H1 (cell line): Measurements from ENCODE around the gene MYOCOS. TPM values are rescaled to one million over a fixed set of nuclear protein-coding genes. Genes with fewer than 3 reads are reported as not detected.

ENCODE experiments used
- CTCF ChIA-PET: fragments of 300-600 bp; sonication (Branson Sonifier 250); formaldehyde crosslinking; loops from one replicate; lab custom pipeline; 2021; ENCODE audit not compliant: partially characterized antibody; lab: Charles Lee
- POLR2A ChIA-PET: fragments of 300-600 bp; sonication (Branson Sonifier 250); formaldehyde crosslinking; loops from one replicate; lab custom pipeline; 2021; ENCODE audit warnings: inconsistent platforms; ENCODE audit not compliant: partially characterized antibody; lab: Charles Lee
- DNase-seq, 2 experiments: peaks; one replicate each; pipeline versions ENCODE4 v3.0.0 to v3.0.0-alpha.2; 2010 to 2022; ENCODE audit warnings: low spot score in 2 of 2, low read depth in 1 of 2, mixed read lengths in 1 of 2
- FAIRE-seq: peaks from 2 replicates; lab custom pipeline; 2011; peaks lifted over from hg19 to GRCh38; lab: Jason Lieb, UNC
- H2AFZ ChIP-seq: 2 replicates; pipeline ENCODE4 v1.8.1; 2012; ENCODE audit warnings: low read length, inconsistent platforms
- H2AK5ac ChIP-seq: 2 replicates; pipeline ENCODE4 v1.6.1; 2013; ENCODE audit warnings: low read depth, low read length
- H2BK120ac ChIP-seq: replicated peaks from 2 replicates; pipeline ENCODE3; 2013; ENCODE audit warnings: low read depth, low read length, inconsistent platforms
- H2BK12ac ChIP-seq: 2 replicates; pipeline ENCODE4 v1.6.1; 2013; ENCODE audit warnings: low read depth, low read length
- H2BK15ac ChIP-seq: 2 replicates; pipeline ENCODE4 v1.6.1; 2013; ENCODE audit warnings: low read length
- H2BK20ac ChIP-seq: 2 replicates; pipeline ENCODE4 v1.6.1; 2013; ENCODE audit warnings: low read length
- H2BK5ac ChIP-seq: 2 replicates; pipeline ENCODE4 v1.6.1; 2013; ENCODE audit warnings: low read depth, low read length
- H3K14ac ChIP-seq: 2 replicates; pipeline ENCODE4 v1.6.1; 2013; ENCODE audit warnings: inconsistent platforms; ENCODE audit not compliant: insufficient read length
- H3K18ac ChIP-seq: 2 replicates; pipeline ENCODE4 v1.6.1; 2013; ENCODE audit warnings: low read length; ENCODE audit errors: extremely low read depth
- H3K23ac ChIP-seq: 2 replicates; pipeline ENCODE4 v1.6.1; 2013; ENCODE audit warnings: inconsistent platforms; ENCODE audit not compliant: insufficient read length
- H3K23me2 ChIP-seq: 2 replicates; pipeline ENCODE4 v1.6.1; 2013; ENCODE audit warnings: low read depth, low read length
- H3K27ac ChIP-seq: 2 replicates; pipeline ENCODE4 v1.6.1; 2011; ENCODE audit warnings: low read depth, low read length, inconsistent platforms
- H3K27me3 ChIP-seq, 4 experiments: replicated peaks in 1 of 4; 1 replicate in 1 of 4; 2 replicates in 3 of 4; pipeline versions ENCODE4 v1.6.1 to v1.8.1; 2011 to 2013; ENCODE audit warnings: low read length in 3 of 4, mild to moderate bottlenecking in 3 of 4, inconsistent platforms in 2 of 4, mixed read lengths in 2 of 4, moderate library complexity in 1 of 4; ENCODE audit not compliant: control insufficient read depth in 3 of 4, insufficient read depth in 3 of 4; ENCODE audit errors: extremely low read depth in 1 of 4
- H3K36me3 ChIP-seq, 4 experiments: 2 replicates each; pipeline versions ENCODE4 v1.6.1 to v1.8.1; 2011 to 2013; ENCODE audit warnings: mild to moderate bottlenecking in 4 of 4, low read length in 3 of 4, moderate library complexity in 2 of 4, control low read depth in 1 of 4, inconsistent platforms in 1 of 4; ENCODE audit not compliant: insufficient read depth in 4 of 4, control insufficient read depth in 2 of 4
- H3K4ac ChIP-seq: replicated peaks from 2 replicates; pipeline ENCODE3; 2013; ENCODE audit warnings: low read length, low read depth, mixed read lengths, inconsistent platforms; ENCODE audit not compliant: insufficient read length
- H3K4me1 ChIP-seq, 4 experiments: replicated peaks in 1 of 4; 1 replicate in 1 of 4; 2 replicates in 3 of 4; pipeline versions ENCODE4 v1.6.1 to v1.8.1; 2011 to 2013; ENCODE audit warnings: low read length in 3 of 4, inconsistent platforms in 2 of 4, mixed read lengths in 1 of 4; ENCODE audit not compliant: insufficient read depth in 4 of 4, control insufficient read depth in 3 of 4
- H3K4me2 ChIP-seq, 2 experiments: 2 replicates each; pipeline versions ENCODE4 v1.6.1 to v1.8.1; 2011 to 2013; ENCODE audit warnings: low read depth in 2 of 2, low read length in 2 of 2, control low read depth in 1 of 2, inconsistent platforms in 1 of 2, mild to moderate bottlenecking in 1 of 2; ENCODE audit not compliant: insufficient read depth in 1 of 2
- H3K4me3 ChIP-seq, 4 experiments: fragments of 200-600, 300-600 bp in 1 of 4; sonication (generic), shearing (Covaris generic), sonication (Bioruptor Twin) in 1 of 4; 2 replicates each; pipeline versions ENCODE4 v1.5.1 to v1.8.1; 2011 to 2016; ENCODE audit warnings: low read length in 4 of 4, low read depth in 3 of 4, control low read depth in 2 of 4, inconsistent platforms in 2 of 4, mild to moderate bottlenecking in 2 of 4, mixed read lengths in 1 of 4, moderate library complexity in 1 of 4; ENCODE audit not compliant: insufficient read depth in 2 of 4; ENCODE audit errors: extremely low read depth in 1 of 4
- H3K56ac ChIP-seq: replicated peaks from 2 replicates; pipeline ENCODE3; 2013; ENCODE audit warnings: low read depth, mild to moderate bottlenecking, mixed read lengths, low read length, inconsistent platforms; ENCODE audit not compliant: insufficient read length
- H3K79me1 ChIP-seq: 2 replicates; pipeline ENCODE4 v1.6.1; 2013; ENCODE audit warnings: low read depth, low read length, control low read depth
- H3K79me2 ChIP-seq, 2 experiments: 2 replicates each; pipeline versions ENCODE4 v1.6.1 to v1.8.1; 2012 to 2013; ENCODE audit warnings: low read length in 2 of 2, mild to moderate bottlenecking in 2 of 2, inconsistent platforms in 1 of 2; ENCODE audit not compliant: insufficient read depth in 2 of 2, control insufficient read depth in 1 of 2
- H3K9ac ChIP-seq, 4 experiments: replicated peaks in 1 of 4; 1 replicate in 1 of 4; 2 replicates in 3 of 4; pipeline versions ENCODE4 v1.6.1 to v1.8.1; 2011 to 2013; ENCODE audit warnings: low read depth in 3 of 4, low read length in 3 of 4, control low read depth in 2 of 4, mild to moderate bottlenecking in 2 of 4, moderate library complexity in 2 of 4, inconsistent platforms in 1 of 4; ENCODE audit errors: extremely low read depth in 1 of 4
- H3K9me3 ChIP-seq, 2 experiments: 2 replicates each; pipeline versions ENCODE4 v1.6.1 to v1.8.1; 2012 to 2013; ENCODE audit warnings: mild to moderate bottlenecking in 2 of 2, moderate library complexity in 2 of 2, control low read depth in 1 of 2, inconsistent platforms in 1 of 2, low read depth in 1 of 2, low read length in 1 of 2, mixed read lengths in 1 of 2; ENCODE audit not compliant: insufficient read depth in 2 of 2
- H4K20me1 ChIP-seq, 2 experiments: replicated peaks in 1 of 2; 2 replicates each; pipeline versions ENCODE3 to v1.8.1; 2011 to 2013; ENCODE audit warnings: inconsistent platforms in 2 of 2, low read length in 2 of 2, mild to moderate bottlenecking in 1 of 2; ENCODE audit not compliant: insufficient read depth in 2 of 2, control insufficient read depth in 1 of 2
- H4K5ac ChIP-seq: 2 replicates; pipeline ENCODE4 v1.6.1; 2013; ENCODE audit warnings: low read length, low read depth, mixed read lengths, inconsistent platforms; ENCODE audit not compliant: insufficient read length
- H4K8ac ChIP-seq: 2 replicates; pipeline ENCODE4 v1.8.0; 2013; ENCODE audit warnings: mild to moderate bottlenecking, moderate library complexity, low read length, inconsistent platforms; ENCODE audit not compliant: insufficient read depth; ENCODE audit errors: extremely low read depth
- H4K91ac ChIP-seq: replicated peaks from 2 replicates; pipeline ENCODE3; 2013; ENCODE audit warnings: low read length, mixed read lengths, inconsistent platforms; ENCODE audit not compliant: insufficient read length
- CBX5 ChIP-seq: fragments of 300-800, 300-1000 bp; sonication (generic); IDR thresholded peaks from 2 replicates; pipeline ENCODE4 v1.7.1; 2016; ENCODE audit warnings: antibody characterized with exemption, low read length, low read depth
- CTBP2 ChIP-seq: IDR thresholded peaks from 2 replicates; pipeline ENCODE4 v1.7.0; 2011; ENCODE audit warnings: borderline replicate concordance, mild to moderate bottlenecking, moderate library complexity, mixed read lengths, low read length; ENCODE audit not compliant: insufficient read depth, insufficient read length
- EP300 ChIP-seq, 2 experiments: IDR thresholded peaks; 1 replicate in 1 of 2; 2 replicates in 1 of 2; pipeline ENCODE4 v1.6.1; 2011 to 2012; ENCODE audit warnings: low read depth in 2 of 2, low read length in 2 of 2, mild to moderate bottlenecking in 2 of 2, borderline replicate concordance in 1 of 2, inconsistent platforms in 1 of 2, moderate library complexity in 1 of 2
- EZH2 ChIP-seq: fragments of 200-600 bp; sonication (generic); IDR thresholded peaks from 2 replicates; pipeline ENCODE4 v1.7.1; 2012; ENCODE audit warnings: low read depth, mild to moderate bottlenecking, moderate library complexity, low read length, inconsistent platforms; ENCODE audit not compliant: severe bottlenecking
- RBBP5 ChIP-seq: IDR thresholded peaks from 2 replicates; pipeline ENCODE4 v1.7.1; 2012; ENCODE audit warnings: low read depth, mild to moderate bottlenecking, inconsistent platforms, low read length, moderate library complexity, borderline replicate concordance
- RNF2 ChIP-seq: fragments of 200-900, 300-1000 bp; sonication (generic); IDR thresholded peaks from 2 replicates; pipeline ENCODE4 v1.7.1; 2016; ENCODE audit warnings: borderline replicate concordance, low read depth, mild to moderate bottlenecking, antibody characterized with exemption, low read length; ENCODE audit not compliant: poor library complexity, severe bottlenecking; ENCODE audit errors: missing control alignments
- SIN3A ChIP-seq, 2 experiments: IDR thresholded peaks in 1 of 2; conservative IDR thresholded peaks in 1 of 2; 2 replicates each; pipeline ENCODE4 v1.6.1; 2011 to 2012; ENCODE audit warnings: low read length in 2 of 2, improper control_type of control experiment in 1 of 2, low read depth in 1 of 2, mild to moderate bottlenecking in 1 of 2
- SIX5 ChIP-seq: IDR thresholded peaks from 2 replicates; pipeline ENCODE4 v1.6.1; 2011; ENCODE audit warnings: mild to moderate bottlenecking, low read depth, low read length
- SRF ChIP-seq: IDR thresholded peaks from 2 replicates; pipeline ENCODE4 v1.6.1; 2011; ENCODE audit warnings: mild to moderate bottlenecking, low read depth, low read length, moderate library complexity
- YY1 ChIP-seq: IDR thresholded peaks from 2 replicates; pipeline ENCODE4 v1.6.1; 2011; ENCODE audit warnings: low read depth, mild to moderate bottlenecking, low read length
- WGBS, 2 experiments: shearing (Covaris generic) in 1 of 2; methylation state at CpG; one replicate each; pipeline versions ENCODE4 v1.1.6 to v1.1.7; 2013 to 2015; ENCODE audit warnings: low lambda C conversion rate in 2 of 2, mixed read lengths in 2 of 2, inconsistent platforms in 1 of 2, low coverage in 1 of 2, missing lambda C conversion rate in 1 of 2; ENCODE audit not compliant: insufficient replicate concordance in 2 of 2, insufficient coverage in 1 of 2, insufficient read length in 1 of 2; ENCODE audit errors: extremely low coverage in 1 of 2, missing lambda C conversion rate in 1 of 2; 5-methylcytosine and 5-hydroxymethylcytosine counted together
- polyA plus RNA-seq, 7 experiments: library from polyadenylated mRNA; depleted of rRNA in 3 of 7; stranded (reverse) in 5 of 7; unstranded in 2 of 7; fragments of >200 nt in 5 of 7; fragments of 200-250 nt in 2 of 7; gene quantifications; 1 replicate in 5 of 7; 2 replicates in 1 of 7; 4 replicates in 1 of 7; pipeline versions ENCODE4 v1.2.1 to v1.2.3, GENCODE V29; 2011 to 2013; ENCODE audit warnings: missing spikeins in 2 of 7, mixed read lengths in 2 of 7
- total RNA-seq: library from RNA; stranded (reverse); fragmentation: NEBNext Ultra II Directional; extraction: Animal tissue kit (Norgen Biotek cat#: 25700); gene quantifications from 2 replicates; pipeline ENCODE4 v1.2.1, GENCODE V29; 2021

The MYOCOS gene
- total and polyA plus RNA-seq, 2 of the 8 experiments (the other 6 are each of a cell fraction or from before 2014, with no cell fraction given) = not detected

DNA sequence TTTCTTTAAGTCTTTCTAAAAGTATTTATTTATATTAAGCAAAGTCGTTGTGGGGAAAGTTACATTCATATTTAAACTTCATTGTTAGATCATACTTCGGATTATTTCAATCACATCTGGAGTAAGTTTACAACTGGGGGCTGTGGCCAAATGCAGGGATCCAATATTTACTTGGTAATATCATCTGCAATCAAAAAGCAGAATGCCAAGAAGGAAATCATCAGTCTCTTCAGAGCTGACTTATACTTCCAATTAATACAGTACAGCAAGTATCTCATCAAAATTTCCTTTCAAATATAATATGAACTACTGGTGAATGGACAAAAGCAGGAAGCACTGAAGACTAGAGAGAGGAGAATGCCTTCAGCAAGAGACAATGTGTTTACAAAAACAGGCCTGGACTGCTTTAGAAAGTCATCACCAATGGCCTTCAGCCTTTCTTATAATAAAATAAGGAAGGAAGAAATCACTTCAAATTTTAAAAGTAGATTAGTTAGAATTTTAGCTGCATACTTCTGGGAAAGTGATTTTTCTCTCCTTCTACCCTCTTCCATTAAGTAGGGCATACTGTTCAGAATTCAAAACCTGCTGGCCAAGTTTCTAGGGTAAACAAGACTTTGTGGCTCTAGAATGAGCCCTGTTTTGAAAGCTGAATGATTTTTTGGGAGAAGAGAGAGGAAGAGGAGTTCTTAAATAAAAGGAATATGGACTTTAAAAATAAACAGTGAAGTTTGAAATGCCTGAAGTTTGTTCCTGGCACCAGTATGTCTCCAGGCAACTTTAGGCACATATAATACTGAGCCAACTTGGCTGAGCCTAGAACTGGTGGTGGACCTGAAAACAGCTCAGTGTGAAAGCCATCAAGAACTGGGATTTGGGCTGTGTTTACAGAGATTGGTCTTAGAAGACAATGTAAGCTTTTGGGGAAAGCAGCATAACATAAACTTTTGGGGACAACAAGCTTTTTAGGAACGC is 52.7 kb downstream of the MYOCOS start:
- Histone ChIP-seq H2AK5ac (no peak overlapping the region), H3K4me2 (no peak overlapping the region), H4K8ac (no peak overlapping the region), H3K9me3 (no peaks in the 10 kb centered on the region), H3K23me2 (no peaks in the 10 kb centered on the region; the same call in 1 of the 2 replicates), H3K4me1 (no peaks in the 10 kb centered on the region), H3K36me3 (no peaks in the 10 kb centered on the region), H3K4ac (no peak overlapping the region), H3K4me3 (no peak overlapping the region), H2BK15ac (no peak overlapping the region), H4K91ac (no peak overlapping the region), H2BK120ac (no peak overlapping the region), H2BK12ac (no peak overlapping the region), H3K79me1 (no peaks in the 10 kb centered on the region), H3K56ac (no peak overlapping the region), H4K5ac (no peak overlapping the region), H3K23ac (no peak overlapping the region), H2BK5ac (no peak overlapping the region), H3K14ac (no peak overlapping the region), H3K18ac (no peak overlapping the region), H3K79me2 (no peaks in the 10 kb centered on the region), H4K20me1 (no peaks in the 10 kb centered on the region), H2AFZ (no peak overlapping the region), H3K27ac (no peak overlapping the region), H3K27me3 (no peaks in the 10 kb centered on the region), H3K9ac (no peak overlapping the region), H2BK20ac (no peak overlapping the region)
- WGBS, 2 experiments = 76% methylated on average over 3 of the region's 3 CpGs; no CpG with 5 or more reads in 1 of the 2 experiments
- DNase-seq (no peak), FAIRE-seq (no peak)
- ChIA-PET CTCF (interaction anchor here (0.7 to 3.8 kb wide), 5 partner anchors 19 to 281 kb away, joined by 3 to 19 read pairs (median 4); no protein-coding TSS in a partner anchor), POLR2A (no interaction called here)
- TF ChIP-seq SIX5 (no peak), EP300 (IDR thresholded peaks at IDR 0.05; ENCODE audit: borderline replicate concordance in 1 of 2, low read depth in 2 of 2, low read length in 2 of 2) (no peak), EZH2 (no peak), RNF2 (no peak), CBX5 (no peak), SIN3A (conservative IDR thresholded peaks at IDR 0.05 in 1 of 2, IDR thresholded peaks at IDR 0.05 in 1 of 2; ENCODE audit: low read depth in 1 of 2, low read length in 2 of 2) (no peak), RBBP5 (no peak), SRF (no peak), CTBP2 (no peak), YY1 (no peak)
